HEK293 (cell line): ENCODE data around the gene ATG101.

ENCODE experiments used
- CTCF ChIA-PET: fragments of 350-600 bp; formaldehyde crosslinking; extraction: SDS; loops from one replicate; lab custom pipeline; 2021; ENCODE audit warnings: antibody characterized with exemption; lab: Yijun Ruan, JAX
- POLR2A ChIA-PET: fragments of 300-600 bp; formaldehyde crosslinking; extraction: SDS; loops from one replicate; lab custom pipeline; 2020; ENCODE audit warnings: antibody characterized with exemption, inconsistent platforms; lab: Yijun Ruan, JAX
- H3K27ac ChIP-seq: fragments of 200-500 bp; sonication (Bioruptor generic); 2 replicates; pipeline ENCODE4 v1.5.1; 2014; ENCODE audit warnings: low read depth, low read length, control low read depth, inconsistent platforms; ENCODE audit errors: extremely low read depth
- H3K36me3 ChIP-seq, 2 experiments: fragments of 200-500 bp in 1 of 2; sonication (Bioruptor generic) in 1 of 2; 1 replicate in 1 of 2; 2 replicates in 1 of 2; pipeline ENCODE4 v1.5.1; 2014 to 2017; ENCODE audit warnings: inconsistent platforms in 2 of 2, low read length in 2 of 2; ENCODE audit not compliant: control insufficient read depth in 2 of 2, insufficient read depth in 1 of 2
- H3K4me1 ChIP-seq: fragments of 200-500 bp; sonication (Bioruptor generic); 2 replicates; pipeline ENCODE4 v1.5.1; 2014; ENCODE audit warnings: mild to moderate bottlenecking, low read length, inconsistent platforms; ENCODE audit not compliant: control insufficient read depth, insufficient read depth
- H3K4me3 ChIP-seq: 2 replicates; pipeline ENCODE4 v1.5.1; 2011; ENCODE audit warnings: low read depth, mild to moderate bottlenecking, control low read depth, low read length, moderate library complexity
- H3K9me3 ChIP-seq: fragments of 200-500 bp; sonication (Bioruptor generic); 2 replicates; pipeline ENCODE4 v1.5.1; 2014; ENCODE audit warnings: low read depth, low read length, inconsistent platforms; ENCODE audit not compliant: control insufficient read depth, insufficient read depth
- GLIS2 ChIP-seq: fragments of 450-650 bp; formaldehyde crosslinking; IDR thresholded peaks from 2 replicates; pipeline ENCODE4 v1.5.1; 2016; ENCODE audit warnings: missing biosample characterization, missing genetic modification characterization
- KLF8 ChIP-seq: fragments of 450-650 bp; formaldehyde crosslinking; IDR thresholded peaks from 2 replicates; pipeline ENCODE4 v1.5.1; 2016; ENCODE audit warnings: missing biosample characterization, missing genetic modification characterization
- KLF9 ChIP-seq: fragments of 450-650 bp; formaldehyde crosslinking; IDR thresholded peaks from 2 replicates; pipeline ENCODE4 v1.5.1; 2016; ENCODE audit warnings: missing biosample characterization, missing genetic modification characterization, low read depth
- SETDB1 ChIP-seq: IDR thresholded peaks from one replicate; pipeline ENCODE4 v1.6.1; 2017; ENCODE audit warnings: mild to moderate bottlenecking, low read length, moderate library complexity, mixed read lengths; ENCODE audit not compliant: insufficient read length
- ZFHX2 ChIP-seq: fragments of 450-650 bp; formaldehyde crosslinking; conservative IDR thresholded peaks from 2 replicates; pipeline ENCODE4 v1.5.1; 2016; ENCODE audit warnings: missing biosample characterization, missing genetic modification characterization
- ZNF19 ChIP-seq: fragments of 450-650 bp; formaldehyde crosslinking; IDR thresholded peaks from 2 replicates; pipeline ENCODE4; 2016; ENCODE audit warnings: missing biosample characterization, missing genetic modification characterization, low read depth
- ZNF274 ChIP-seq, 2 experiments: fragments of 200-500 bp in 1 of 2; fragments of 450-650 bp in 1 of 2; sonication (Bioruptor generic) in 1 of 2; formaldehyde crosslinking in 1 of 2; IDR thresholded peaks; 2 replicates each; pipeline versions ENCODE4 v1.5.1 to v1.6.1; 2014 to 2016; ENCODE audit warnings: borderline replicate concordance in 1 of 2, inconsistent platforms in 1 of 2, low read length in 1 of 2, missing biosample characterization in 1 of 2, missing genetic modification characterization in 1 of 2
- ZNF391 ChIP-seq: fragments of 450-650 bp; formaldehyde crosslinking; IDR thresholded peaks from 2 replicates; pipeline ENCODE4 v1.5.1; 2016; ENCODE audit warnings: low read depth, missing biosample characterization, missing genetic modification characterization, borderline replicate concordance
- ZNF664 ChIP-seq: fragments of 450-650 bp; formaldehyde crosslinking; IDR thresholded peaks from 2 replicates; pipeline ENCODE4 v1.5.1; 2016; ENCODE audit warnings: missing biosample characterization, missing genetic modification characterization
- TF ChIP-seq, protein P1 (sequence below): fragments of 450-650 bp; formaldehyde crosslinking; conservative IDR thresholded peaks from 2 replicates; pipeline ENCODE4 v1.5.1; 2016; ENCODE audit warnings: low read depth, missing biosample characterization, missing genetic modification characterization
- TF ChIP-seq, protein P2 (sequence below): fragments of 450-650 bp; formaldehyde crosslinking; IDR thresholded peaks from 2 replicates; pipeline ENCODE4 v1.5.1; 2016; ENCODE audit warnings: missing biosample characterization, missing genetic modification characterization
- TF ChIP-seq, protein P3 (sequence below): fragments of 450-650 bp; formaldehyde crosslinking; IDR thresholded peaks from 2 replicates; pipeline ENCODE4 v1.5.1; 2016; ENCODE audit warnings: missing biosample characterization, missing genetic modification characterization, borderline replicate concordance
- TF ChIP-seq, protein P4 (sequence below): fragments of 450-650 bp; formaldehyde crosslinking; IDR thresholded peaks from 2 replicates; pipeline ENCODE4 v1.5.1; 2016; ENCODE audit warnings: missing biosample characterization, missing genetic modification characterization

ATG101 gene

DNA sequence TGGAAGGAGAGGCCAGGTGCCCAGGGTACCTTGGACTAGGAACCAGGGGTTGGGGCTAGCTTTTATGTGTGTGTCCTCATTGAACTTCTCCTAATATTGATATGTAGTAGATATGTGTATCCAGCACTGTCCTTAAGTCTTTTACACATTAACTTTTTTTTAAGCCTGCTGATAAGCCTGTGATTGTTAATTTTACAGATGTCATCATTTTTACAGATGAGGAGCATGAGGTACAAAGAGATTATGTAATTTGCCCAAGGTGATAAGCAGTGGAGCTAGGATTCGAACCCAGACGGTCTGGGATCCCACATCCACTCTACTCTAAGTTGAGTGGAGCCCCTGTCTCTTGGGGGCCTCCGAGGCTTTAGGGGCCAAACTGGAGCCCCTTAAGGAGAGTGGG is 28.7 kb upstream of the ATG101 start (continued):
- no peak for TF ChIP-seq SETDB1
- TF ChIP-seq, protein P1, sequence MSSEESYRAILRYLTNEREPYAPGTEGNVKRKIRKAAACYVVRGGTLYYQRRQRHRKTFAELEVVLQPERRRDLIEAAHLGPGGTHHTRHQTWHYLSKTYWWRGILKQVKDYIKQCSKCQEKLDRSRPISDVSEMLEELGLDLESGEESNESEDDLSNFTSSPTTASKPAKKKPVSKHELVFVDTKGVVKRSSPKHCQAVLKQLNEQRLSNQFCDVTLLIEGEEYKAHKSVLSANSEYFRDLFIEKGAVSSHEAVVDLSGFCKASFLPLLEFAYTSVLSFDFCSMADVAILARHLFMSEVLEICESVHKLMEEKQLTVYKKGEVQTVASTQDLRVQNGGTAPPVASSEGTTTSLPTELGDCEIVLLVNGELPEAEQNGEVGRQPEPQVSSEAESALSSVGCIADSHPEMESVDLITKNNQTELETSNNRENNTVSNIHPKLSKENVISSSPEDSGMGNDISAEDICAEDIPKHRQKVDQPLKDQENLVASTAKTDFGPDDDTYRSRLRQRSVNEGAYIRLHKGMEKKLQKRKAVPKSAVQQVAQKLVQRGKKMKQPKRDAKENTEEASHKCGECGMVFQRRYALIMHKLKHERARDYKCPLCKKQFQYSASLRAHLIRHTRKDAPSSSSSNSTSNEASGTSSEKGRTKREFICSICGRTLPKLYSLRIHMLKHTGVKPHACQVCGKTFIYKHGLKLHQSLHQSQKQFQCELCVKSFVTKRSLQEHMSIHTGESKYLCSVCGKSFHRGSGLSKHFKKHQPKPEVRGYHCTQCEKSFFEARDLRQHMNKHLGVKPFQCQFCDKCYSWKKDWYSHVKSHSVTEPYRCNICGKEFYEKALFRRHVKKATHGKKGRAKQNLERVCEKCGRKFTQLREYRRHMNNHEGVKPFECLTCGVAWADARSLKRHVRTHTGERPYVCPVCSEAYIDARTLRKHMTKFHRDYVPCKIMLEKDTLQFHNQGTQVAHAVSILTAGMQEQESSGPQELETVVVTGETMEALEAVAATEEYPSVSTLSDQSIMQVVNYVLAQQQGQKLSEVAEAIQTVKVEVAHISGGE (tag by site-specific recombination) = no peak
- no peak for TF ChIP-seq ZNF19 (tag by site-specific recombination)
- no peak for TF ChIP-seq KLF9 (tag by site-specific recombination)
- no peak for TF ChIP-seq ZNF391 (tag by site-specific recombination)

DNA sequence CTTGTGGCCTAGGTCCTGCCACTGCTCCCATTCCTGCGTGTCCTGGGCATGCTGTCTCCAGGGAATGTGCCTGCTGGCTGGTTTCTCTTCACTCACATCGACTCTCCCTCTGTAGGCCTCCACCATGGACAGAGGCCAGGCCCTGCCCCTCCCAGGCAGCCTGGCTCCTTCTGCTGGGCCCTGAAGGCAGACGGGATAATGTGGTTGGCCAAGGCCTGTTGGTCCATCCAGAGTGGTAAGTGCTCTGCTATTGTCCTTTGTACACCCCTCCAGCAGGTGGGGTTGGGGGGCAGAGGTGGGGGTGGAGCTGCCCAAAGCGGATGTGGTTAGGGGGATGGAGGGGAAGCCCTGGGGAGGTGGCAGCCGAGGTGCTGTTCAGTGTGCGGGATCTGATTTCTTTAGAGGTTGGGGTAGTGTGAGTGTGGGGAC is 28.1 kb upstream of the ATG101 start:
- ChIA-PET POLR2A (no interaction called here), CTCF (interaction anchor here (0.6 to 5.6 kb wide), 5 partner anchors 9 to 631 kb away, joined by 3 to 76 read pairs (median 3); partner anchors contain the start of gene NR4A1)
- no peaks in the 10 kb centered on the region for H3K9me3 ChIP-seq
- TF ChIP-seq, protein P2, sequence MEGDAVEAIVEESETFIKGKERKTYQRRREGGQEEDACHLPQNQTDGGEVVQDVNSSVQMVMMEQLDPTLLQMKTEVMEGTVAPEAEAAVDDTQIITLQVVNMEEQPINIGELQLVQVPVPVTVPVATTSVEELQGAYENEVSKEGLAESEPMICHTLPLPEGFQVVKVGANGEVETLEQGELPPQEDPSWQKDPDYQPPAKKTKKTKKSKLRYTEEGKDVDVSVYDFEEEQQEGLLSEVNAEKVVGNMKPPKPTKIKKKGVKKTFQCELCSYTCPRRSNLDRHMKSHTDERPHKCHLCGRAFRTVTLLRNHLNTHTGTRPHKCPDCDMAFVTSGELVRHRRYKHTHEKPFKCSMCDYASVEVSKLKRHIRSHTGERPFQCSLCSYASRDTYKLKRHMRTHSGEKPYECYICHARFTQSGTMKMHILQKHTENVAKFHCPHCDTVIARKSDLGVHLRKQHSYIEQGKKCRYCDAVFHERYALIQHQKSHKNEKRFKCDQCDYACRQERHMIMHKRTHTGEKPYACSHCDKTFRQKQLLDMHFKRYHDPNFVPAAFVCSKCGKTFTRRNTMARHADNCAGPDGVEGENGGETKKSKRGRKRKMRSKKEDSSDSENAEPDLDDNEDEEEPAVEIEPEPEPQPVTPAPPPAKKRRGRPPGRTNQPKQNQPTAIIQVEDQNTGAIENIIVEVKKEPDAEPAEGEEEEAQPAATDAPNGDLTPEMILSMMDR (tag by site-specific recombination) = 0 out of 2 replicates have a peak, but pooled peaks have one; percentile 45
- TF ChIP-seq KLF8 = no peak
- no peak for TF ChIP-seq ZFHX2 (tag by site-specific recombination)
- TF ChIP-seq GLIS2 = peak; percentile 9; the same call in 1 of the 2 replicates
- TF ChIP-seq ZNF274 (IDR thresholded peaks at IDR 0.05; ENCODE audit: low read length) = no peak
- no peak for TF ChIP-seq ZNF274 (tag by site-specific recombination; IDR thresholded peaks at IDR 0.05; ENCODE audit: borderline replicate concordance)
- TF ChIP-seq, protein P3, sequence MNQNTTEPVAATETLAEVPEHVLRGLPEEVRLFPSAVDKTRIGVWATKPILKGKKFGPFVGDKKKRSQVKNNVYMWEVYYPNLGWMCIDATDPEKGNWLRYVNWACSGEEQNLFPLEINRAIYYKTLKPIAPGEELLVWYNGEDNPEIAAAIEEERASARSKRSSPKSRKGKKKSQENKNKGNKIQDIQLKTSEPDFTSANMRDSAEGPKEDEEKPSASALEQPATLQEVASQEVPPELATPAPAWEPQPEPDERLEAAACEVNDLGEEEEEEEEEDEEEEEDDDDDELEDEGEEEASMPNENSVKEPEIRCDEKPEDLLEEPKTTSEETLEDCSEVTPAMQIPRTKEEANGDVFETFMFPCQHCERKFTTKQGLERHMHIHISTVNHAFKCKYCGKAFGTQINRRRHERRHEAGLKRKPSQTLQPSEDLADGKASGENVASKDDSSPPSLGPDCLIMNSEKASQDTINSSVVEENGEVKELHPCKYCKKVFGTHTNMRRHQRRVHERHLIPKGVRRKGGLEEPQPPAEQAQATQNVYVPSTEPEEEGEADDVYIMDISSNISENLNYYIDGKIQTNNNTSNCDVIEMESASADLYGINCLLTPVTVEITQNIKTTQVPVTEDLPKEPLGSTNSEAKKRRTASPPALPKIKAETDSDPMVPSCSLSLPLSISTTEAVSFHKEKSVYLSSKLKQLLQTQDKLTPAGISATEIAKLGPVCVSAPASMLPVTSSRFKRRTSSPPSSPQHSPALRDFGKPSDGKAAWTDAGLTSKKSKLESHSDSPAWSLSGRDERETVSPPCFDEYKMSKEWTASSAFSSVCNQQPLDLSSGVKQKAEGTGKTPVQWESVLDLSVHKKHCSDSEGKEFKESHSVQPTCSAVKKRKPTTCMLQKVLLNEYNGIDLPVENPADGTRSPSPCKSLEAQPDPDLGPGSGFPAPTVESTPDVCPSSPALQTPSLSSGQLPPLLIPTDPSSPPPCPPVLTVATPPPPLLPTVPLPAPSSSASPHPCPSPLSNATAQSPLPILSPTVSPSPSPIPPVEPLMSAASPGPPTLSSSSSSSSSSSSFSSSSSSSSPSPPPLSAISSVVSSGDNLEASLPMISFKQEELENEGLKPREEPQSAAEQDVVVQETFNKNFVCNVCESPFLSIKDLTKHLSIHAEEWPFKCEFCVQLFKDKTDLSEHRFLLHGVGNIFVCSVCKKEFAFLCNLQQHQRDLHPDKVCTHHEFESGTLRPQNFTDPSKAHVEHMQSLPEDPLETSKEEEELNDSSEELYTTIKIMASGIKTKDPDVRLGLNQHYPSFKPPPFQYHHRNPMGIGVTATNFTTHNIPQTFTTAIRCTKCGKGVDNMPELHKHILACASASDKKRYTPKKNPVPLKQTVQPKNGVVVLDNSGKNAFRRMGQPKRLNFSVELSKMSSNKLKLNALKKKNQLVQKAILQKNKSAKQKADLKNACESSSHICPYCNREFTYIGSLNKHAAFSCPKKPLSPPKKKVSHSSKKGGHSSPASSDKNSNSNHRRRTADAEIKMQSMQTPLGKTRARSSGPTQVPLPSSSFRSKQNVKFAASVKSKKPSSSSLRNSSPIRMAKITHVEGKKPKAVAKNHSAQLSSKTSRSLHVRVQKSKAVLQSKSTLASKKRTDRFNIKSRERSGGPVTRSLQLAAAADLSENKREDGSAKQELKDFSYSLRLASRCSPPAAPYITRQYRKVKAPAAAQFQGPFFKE (tag by site-specific recombination) = no peak
- TF ChIP-seq ZNF664 (tag by site-specific recombination) = no peak
- TF ChIP-seq, protein P4, sequence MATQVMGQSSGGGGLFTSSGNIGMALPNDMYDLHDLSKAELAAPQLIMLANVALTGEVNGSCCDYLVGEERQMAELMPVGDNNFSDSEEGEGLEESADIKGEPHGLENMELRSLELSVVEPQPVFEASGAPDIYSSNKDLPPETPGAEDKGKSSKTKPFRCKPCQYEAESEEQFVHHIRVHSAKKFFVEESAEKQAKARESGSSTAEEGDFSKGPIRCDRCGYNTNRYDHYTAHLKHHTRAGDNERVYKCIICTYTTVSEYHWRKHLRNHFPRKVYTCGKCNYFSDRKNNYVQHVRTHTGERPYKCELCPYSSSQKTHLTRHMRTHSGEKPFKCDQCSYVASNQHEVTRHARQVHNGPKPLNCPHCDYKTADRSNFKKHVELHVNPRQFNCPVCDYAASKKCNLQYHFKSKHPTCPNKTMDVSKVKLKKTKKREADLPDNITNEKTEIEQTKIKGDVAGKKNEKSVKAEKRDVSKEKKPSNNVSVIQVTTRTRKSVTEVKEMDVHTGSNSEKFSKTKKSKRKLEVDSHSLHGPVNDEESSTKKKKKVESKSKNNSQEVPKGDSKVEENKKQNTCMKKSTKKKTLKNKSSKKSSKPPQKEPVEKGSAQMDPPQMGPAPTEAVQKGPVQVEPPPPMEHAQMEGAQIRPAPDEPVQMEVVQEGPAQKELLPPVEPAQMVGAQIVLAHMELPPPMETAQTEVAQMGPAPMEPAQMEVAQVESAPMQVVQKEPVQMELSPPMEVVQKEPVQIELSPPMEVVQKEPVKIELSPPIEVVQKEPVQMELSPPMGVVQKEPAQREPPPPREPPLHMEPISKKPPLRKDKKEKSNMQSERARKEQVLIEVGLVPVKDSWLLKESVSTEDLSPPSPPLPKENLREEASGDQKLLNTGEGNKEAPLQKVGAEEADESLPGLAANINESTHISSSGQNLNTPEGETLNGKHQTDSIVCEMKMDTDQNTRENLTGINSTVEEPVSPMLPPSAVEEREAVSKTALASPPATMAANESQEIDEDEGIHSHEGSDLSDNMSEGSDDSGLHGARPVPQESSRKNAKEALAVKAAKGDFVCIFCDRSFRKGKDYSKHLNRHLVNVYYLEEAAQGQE (tag by site-specific recombination) = peak; percentile 99
- peaks cover 4% of the 10 kb centered on the region; the same call in 1 of the 2 replicates for H3K4me1 ChIP-seq
- no peak overlapping the region for H3K27ac ChIP-seq
- no peak overlapping the region for H3K4me3 ChIP-seq
- H3K36me3 ChIP-seq = peaks cover 0 to 4% of the 10 kb centered on the region in 2 experiments; a peak in 1 of 3 replicates
